Activated CD8-positive, alpha-beta memory T cell treated with anti-CD3 and anti-CD28 coated beads for 48 hours (primary cell): Measurements from ENCODE around the gene CALCR.
"Not testable (repeated sequence)": the region's sequence is repeated elsewhere in the genome, so short reads cannot be mapped to it uniquely, and the experiment has no call there.

ENCODE experiments used
- DNase-seq, 3 experiments: peaks; one replicate each; pipeline ENCODE4 v3.0.0-alpha.2; 2020; ENCODE audit warnings: low read depth in 2 of 3, low spot score in 2 of 3

Gene CALCR

DNA sequence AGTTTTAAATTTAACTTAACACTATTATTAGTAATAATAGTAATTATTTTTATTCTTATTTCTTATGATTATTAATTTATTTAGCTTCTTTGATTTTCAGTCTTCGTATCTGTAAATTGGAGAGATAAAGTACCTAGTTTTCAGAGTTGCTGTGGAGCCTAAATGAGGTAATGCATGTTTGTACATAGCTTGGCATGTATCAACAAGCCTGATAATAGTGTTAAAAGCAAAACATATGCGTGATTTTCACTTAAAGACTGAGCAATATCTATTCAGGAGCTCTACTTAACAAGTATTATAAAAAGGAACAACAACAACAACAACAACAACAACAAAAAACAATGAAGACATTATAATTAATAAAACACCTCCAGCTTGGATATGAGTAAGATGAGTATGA lies 12.4 kb downstream of the CALCR start:
- DNase-seq: no peak

DNA sequence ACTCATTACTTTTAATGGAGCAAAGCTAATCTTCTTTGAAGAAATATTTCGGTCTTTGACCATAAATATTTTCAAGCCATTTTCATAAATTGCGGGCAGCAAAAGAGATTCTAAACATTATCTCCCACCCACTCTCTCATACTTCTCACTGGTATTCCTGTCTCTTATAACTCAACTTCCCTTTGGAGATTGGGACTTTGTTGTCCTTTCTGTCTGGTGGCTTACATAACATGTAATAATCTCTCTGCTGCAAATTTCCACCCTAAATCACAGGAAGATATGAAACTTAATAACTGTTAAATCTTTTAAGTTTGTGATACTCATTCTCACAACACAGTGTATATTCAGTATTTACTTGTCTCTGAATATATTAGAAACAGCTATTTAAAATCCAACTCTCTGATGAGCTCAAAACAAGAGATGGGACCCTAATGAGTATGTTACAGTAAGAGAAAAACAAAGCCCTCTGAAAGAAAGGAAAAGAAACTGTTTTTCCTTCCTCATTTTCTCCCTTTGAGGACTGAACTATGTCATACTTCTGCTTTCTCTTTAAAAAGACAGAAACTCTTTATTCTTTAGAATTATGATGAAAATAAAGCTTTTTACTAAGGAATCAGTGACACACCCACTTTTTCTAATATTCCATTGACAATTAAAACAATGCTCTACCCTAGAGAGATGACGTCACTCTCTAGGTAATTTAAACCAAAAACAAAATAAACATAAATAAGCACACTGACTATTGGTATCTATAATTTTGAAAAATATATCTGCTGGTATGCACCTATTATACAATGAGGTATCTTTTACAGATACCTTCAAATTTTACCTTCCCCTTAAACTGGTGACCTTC lies 14.7 kb downstream of the CALCR start:
- no peak for DNase-seq

DNA sequence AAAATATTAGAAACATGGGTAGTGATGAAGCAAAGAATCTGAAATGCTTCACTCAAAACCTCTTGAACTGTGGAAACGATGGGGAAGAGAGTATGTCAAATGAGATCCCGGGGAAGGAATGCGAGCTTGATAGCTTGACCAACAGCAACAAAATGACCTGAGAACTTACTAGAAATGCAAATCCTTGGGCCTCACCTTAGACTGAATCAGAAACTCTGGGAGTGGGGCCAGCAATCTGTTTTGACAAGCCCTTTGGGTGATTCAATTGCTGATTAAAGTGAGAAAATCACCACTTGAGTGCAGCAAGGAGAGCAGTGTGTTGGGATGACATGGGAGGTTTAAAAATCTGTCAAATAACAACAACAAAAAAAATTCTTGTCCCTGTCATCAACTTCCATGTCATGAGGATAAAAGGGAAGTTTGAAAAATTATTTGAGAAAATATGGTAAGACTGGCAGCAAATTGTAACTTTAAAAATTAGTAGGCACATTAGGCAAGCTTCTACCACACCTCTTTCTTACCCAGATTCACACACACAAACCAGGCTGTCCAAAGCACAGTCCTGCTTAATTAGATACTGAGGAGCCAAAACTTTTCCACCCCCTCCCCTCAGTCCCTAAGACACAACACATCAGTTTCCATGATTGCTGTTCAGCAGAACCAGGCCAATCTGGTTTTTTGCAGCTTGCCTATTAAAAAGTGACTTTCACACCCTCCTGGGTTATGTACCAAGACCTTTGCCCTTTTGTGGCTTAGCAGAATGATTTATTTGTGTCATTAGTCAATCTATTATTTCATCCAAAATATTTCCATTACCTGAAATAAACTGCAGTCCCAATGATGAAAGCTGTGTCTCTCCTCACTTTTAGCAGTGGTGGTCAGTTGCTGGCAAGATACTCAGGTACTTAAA lies 15.6 kb downstream of the CALCR start:
- no peak for DNase-seq

DNA sequence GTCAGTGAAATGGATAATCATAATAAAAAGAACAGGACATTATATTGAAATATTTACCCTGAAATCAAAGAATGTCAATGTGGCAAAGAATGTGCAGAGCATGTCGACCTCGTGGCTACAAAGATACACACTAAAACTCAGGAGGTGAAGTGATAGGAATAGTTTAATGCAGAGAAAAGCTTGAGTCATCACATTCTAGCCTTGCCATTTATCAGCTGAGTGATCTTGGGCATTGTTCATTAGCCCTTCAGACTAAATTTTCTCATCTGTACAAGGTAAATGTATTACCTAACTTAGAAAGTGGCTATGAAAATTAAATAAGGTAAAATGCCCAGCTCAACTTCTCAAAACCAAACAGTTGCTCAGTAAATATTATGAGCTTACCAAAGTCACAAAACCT lies 22.6 kb downstream of the CALCR start:
- no peak for DNase-seq

DNA sequence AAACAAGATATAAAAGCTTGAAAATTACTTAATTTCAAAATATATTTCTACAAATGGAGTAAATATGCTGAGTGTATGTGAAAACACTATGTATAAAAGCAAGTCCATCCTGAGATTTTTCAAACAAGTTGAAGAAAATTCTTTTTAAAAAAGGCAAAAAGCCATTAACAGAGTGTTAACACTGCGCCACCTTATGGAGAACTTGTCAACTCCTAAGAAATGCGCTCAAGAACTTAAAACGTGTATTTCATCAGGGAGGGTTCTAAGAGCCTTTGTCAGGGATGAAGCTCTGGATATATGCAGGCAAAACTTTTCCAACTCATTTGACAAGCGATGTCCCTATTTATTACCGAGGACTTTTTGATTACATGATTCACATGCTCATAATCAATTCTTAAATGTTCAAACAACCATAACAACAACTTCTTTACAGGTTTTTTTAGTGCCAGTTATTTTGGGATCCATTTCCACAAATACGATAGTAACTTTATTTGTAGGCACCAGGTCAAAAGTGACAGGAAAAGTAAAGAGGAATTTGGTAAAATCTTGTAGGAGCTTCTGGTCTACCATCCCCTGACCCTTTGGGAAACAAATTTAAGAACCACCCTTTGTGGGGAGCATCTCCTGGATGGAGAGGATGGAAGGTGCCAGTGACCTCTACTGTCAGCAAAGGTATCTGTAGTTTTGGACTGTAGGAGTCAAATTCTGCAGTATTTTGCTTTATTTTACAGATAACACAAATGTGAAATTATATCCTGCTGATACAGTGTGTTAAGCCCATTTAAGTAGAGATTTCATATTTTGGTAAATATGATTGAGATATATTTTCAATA lies 23.2 kb downstream of the CALCR start:
- no peak for DNase-seq

DNA sequence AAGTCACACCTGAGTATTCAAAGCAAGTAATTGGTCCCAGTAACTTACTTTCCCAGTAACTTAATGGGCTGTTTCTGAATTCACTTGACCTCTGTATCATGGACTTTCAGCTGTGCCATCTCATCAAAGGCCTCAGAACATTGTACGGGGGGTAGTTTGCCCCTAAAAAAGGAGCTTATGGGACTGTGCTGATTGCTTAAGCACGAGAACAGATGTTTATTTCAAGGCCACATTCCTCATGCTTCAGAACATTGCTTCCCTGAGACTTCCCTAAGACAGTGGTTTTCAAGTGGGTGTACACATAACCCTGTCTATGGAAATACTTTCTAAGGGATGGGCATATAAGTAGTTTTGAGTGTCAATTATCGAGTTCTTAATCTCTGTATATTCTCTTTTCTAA lies 26.8 kb downstream of the CALCR start:
- no peak for DNase-seq

DNA sequence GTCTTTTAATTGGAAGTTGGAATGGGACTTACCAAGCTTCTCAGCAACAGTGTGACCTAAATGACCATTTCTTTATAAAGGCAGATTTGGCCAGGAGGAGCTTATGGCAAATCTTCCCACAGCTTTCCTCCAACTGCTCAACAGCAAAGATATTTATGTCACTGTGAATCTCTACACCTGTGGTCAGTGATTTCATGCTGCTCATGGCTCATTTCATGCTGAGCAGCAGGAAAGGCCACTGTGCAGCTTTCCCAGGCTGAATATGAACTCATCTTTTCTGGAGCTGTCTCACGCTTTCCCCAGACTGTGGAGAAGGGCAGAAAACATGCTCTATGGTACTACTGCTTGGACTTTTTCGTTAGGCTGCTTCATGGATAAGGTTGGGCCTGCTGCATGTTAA lies 29.8 kb downstream of the CALCR start:
- DNase-seq: no peak

DNA sequence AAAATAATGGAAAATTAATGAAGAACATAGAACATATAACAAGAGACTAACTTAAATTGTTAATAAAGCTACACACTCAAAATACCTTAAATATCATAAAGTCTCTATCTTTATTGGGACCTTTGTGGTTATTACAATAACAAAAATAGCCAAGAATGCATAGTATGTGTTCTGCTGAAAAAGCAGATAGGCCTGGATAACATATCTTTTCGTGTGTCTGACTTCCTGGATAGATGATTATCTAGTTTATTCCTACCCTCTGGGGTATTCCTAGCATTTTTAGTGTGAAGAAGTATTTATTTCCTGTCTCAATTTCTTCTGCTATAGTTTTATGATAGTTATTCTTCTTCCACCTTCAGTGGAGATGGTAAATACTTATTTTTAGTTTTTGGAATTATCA lies 36.5 kb downstream of the CALCR start:
- no peak for DNase-seq

DNA sequence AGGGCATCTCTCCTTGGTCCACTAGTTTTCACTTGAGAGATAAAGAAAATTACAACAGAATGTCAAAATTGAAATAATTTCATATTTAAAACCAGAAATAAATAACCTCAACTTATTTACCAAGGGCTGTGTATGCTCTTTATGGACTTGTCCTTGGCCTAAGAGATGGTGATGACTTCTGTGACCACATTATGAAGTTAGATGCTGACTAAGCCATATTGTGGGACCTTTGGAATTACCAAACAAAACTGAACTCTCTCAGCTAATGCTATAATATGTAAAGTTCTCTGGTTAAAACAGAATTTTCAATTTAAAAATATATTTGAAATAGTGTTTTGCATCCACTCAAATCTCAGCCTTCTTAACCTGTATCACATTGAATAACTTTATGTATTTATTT lies 38.9 kb downstream of the CALCR start:
- DNase-seq: no peak

DNA sequence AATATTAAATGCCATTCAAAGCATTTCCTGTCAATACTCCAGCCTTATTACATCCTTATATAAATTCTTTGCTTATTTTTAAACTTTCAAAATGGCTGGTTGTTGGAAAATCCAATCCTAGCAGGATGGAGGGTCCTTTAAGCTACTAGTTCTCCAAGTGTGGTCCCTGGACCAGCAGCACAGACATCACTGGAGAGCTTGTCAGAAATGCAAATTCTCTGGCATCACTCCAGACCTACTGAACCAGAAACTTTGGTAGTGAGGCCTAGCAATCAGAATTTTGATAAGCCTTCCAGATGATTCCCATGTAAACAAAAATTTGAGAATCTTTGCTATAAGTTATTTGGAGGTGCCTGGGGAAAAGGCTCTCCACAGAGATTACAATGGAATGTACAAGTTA lies 43.8 kb downstream of the CALCR start:
- DNase-seq: no peak

DNA sequence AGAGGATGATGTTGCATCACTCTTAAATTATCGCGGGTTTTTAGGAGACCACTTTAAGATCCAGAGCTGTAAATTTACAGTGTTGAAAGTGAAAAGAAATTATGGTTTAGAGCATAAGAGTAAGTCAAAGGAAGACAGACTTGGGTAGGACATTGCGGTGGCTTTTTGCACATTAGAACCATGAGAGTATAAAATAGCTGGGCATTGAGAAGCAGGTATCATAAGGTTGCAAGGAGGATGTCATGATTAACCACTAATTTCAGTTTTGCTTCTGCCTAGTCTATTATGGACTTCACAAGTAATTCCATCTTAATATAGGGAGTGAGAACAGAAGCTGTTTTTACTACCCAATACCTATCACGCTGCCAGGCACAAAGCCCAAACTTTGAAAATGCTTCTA lies 57.7 kb downstream of the CALCR start:
- DNase-seq: no peak

DNA sequence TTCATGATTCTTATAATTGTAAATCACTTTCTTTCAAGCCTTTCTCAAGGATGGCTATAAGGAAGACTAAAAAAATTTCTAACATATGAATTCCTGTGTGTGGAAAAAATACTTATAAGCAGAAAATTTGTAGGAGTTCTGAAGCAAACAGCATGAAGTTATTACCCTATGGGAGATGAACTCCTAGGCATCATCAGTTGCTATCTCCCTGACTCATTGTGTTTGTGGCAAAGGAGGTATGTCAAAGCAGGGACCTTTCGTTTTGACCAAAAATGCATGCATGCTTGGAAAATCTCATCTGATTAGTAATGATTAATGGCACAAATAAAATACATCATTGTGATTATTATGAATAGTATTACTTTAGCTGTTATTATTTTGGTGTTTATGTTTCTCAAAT lies 59.4 kb downstream of the CALCR start:
- no peak for DNase-seq

DNA sequence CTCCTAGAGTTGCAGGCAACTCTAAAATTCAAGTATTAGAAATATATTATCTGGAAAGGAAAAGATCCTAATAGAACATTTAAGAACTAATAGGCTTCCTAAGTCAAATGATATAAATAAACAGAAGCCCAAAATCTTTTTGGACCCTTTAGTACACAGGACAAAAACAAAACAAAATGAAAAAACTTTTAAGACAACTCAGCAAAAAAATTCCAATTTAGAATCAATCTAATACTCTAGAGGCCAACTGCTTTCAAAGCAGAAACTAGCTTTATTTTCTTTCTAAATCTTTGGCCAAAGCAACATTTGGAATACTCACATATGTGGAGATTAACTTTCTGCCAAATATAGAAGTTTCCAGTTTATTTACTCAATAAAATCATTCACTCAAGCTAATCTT lies 65.2 kb downstream of the CALCR start:
- no peak for DNase-seq

DNA sequence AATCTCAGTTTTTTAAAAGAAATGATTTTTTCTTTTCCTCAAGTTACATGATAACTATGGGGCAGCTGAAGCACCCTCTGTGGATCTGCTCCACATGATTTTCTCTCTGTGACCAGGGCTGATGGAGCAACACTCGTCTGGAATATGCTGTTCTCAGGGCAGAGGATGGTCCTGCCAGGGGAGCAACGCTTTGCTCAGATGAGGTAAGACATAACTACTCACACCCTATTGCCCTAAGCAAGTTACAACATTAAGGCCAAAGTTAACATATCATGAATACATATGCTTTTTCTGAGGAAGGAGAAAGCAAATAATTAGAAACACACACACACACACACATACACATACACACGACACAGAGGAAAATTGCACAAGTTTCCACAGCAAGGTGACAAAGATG lies 71.4 kb downstream of the CALCR start:
- no peak for DNase-seq

DNA sequence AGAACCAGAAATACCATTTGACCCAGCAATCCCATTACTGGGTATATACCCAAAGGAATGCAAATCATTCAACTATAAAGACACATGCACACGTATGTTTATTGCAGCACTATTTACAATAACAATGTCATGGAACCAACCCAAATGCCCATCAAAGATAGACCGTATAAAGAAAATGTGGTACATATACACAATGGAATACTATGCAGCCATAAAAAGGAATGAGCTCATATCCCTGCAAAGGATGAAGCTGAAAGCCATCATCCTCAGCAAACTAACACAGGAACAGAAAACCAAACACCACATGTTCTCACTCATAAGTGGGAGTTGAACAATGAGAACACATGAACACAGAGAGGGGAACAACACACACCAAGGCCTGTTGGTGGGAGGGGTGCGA lies 82.7 kb downstream of the CALCR start:
- not testable (repeated sequence) for DNase-seq

DNA sequence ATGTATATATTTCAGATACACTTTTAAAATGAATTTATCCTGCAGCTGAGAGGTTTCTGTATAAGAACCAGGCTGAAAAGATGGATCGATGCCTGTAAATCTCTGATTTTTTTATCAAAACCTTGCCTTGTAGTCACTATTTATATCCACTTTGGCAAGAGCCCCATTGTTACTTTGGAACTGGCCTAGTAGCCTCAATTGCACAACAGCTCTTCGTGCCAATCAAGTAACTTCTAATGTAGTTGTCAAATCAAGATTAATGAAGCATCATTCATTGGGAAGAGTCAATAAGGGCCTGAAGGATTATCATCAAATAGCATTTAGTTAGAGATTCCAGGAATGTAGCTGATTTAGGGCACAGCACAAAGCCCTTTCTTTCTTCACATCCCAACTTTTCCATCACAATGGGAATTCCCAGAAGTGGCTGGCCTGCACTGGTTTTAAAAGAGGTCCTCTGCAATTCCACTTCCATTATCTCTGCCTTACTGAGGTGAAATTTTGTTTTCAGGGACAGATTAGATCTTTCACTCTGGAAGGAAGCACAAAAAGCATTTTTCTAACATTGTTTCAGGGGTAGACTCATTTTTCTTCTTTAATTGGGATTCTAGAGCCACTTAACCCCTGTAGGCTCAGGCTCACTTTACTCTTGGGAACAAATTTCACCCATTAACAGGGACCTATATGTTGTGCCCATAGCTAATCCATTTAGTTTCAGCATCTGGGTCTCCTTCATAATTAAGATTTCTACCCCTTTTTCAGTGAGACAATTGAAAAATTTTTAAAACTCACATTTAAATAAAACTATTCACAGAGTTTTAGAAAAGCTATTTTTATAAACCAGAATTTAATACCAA lies 97.8 kb downstream of the CALCR start:
- DNase-seq: no peak

DNA sequence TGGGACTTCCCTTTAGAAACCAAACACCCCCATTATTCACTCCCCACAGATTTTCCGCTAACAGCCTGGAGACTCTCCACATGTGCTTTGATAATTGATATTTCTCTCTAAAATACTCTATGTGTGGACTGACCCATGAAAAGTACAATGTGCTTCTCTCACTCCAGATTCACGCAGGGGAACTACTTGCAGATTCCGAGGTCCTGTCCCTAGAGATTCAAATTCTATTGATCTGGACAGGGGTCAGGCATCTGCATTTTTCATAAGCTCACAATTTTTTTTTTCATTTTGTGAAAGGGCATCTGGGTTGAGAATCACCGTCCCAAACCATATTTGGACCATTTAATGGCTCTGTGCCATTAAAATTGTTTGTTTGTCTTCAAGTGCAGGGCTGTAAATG lies 98.7 kb downstream of the CALCR start:
- no peak for DNase-seq

DNA sequence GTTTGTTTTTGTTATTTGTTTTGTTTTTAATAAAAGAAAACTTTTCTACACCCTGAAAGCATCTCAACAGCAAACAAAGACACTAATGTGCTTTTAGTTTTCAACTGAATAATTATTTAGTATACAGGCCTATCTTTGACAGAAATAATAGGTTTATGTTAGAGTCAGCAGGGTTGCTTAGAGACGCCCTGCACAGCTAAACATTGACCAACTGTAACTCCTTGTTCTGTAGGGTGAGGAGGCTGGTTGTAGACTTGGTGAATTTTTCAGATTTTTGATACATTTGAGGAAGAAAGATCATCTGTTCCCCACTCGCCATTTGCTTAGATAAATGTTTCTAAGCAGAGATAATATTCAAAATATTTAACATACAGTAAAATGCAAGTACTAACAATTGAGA lies 103.1 kb downstream of the CALCR start:
- DNase-seq: no peak

DNA sequence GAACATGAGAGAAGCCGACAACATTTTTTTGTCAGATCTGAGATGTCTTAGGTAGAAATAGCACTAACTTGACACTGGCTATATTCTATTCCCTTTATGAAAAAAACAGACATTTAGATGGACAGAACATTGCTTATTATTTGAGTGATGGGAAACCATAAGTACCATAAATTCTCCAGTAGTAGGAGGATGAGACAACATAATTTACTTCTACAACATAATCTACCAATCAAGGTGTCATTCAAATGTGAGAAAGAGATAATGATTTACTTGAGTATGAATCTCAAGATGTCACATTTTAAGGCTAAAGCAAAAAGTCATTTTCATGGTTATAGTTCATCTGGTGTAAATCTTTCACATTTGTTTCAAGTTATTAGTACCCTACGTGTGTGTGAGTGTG lies 110.8 kb downstream of the CALCR start:
- DNase-seq: no peak

DNA sequence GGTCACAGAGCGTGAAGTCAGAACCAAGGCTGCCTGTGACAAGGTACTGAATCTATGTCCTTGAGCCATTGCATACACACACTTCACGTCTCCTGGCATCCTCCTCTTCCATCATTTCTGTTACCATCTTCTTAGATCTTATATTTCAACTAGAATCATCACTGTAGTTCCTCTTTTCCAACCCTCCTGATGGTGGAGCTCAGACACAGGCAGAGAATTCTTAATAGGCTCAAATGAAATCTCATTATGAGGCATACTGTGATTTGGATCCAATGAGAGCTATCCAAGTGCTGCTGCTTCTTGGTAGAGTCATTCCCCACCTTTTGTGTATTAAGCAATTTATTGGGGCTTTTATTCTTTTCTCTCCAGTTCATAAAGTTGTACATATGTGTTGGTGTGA lies 113.2 kb downstream of the CALCR start:
- DNase-seq: no peak

DNA sequence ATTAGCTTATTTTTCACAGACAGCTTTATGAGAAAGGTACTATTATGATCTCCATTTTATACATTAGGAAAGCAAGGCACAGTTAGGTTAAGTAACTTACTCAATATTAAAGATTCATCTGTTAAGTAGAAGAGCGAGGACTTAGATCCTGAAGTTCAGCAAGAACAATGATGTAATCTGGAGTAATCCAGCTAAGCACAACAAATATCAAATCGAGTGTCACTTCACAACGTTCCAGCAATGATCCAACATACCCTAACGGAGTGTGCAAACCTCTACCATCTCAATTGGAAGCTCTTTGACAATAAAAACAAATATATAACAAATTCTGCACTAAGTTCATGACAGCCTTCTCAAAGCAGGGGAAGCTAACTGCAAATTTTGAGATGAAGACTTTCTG lies 121.3 kb downstream of the CALCR start:
- DNase-seq: no peak
